HG03064 (cell line): ENCODE data around the gene RAPGEF1.
"Not testable (repeated sequence)": the region's sequence is repeated elsewhere in the genome, so short reads cannot be mapped to it uniquely, and the experiment has no call there.

Experiments used
- ATAC-seq: cut with Tn5 transposase; IDR thresholded peaks from one replicate; pipeline ENCODE4 v1.9.1; 2021; ENCODE audit warnings: low read depth; ENCODE audit not compliant: unreplicated experiment

RAPGEF1 gene

GRCh38 chr9:131692612-131693562 lies 47.0 kb downstream of the RAPGEF1 start:
- no peak for ATAC-seq

GRCh38 chr9:131691969-131692611 lies 47.8 kb downstream of the RAPGEF1 start:
- no peak for ATAC-seq

- ATAC-seq = no peak
These were observed 48.8 kb downstream of the RAPGEF1 start for GRCh38 chr9:131690941-131691573.

- ATAC-seq = no peak
These were observed 49.4 kb downstream of the RAPGEF1 start for GRCh38 chr9:131690462-131690861.

- no peak for ATAC-seq
These were observed 51.5 kb downstream of the RAPGEF1 start for GRCh38 chr9:131688377-131688776.

- ATAC-seq = no peak
These were observed 53.8 kb downstream of the RAPGEF1 start for GRCh38 chr9:131685753-131686706.

GRCh38 chr9:131683094-131683493 lies 56.8 kb downstream of the RAPGEF1 start:
- not testable (repeated sequence) for ATAC-seq

- no peak for ATAC-seq
These were observed 57.6 kb downstream of the RAPGEF1 start for GRCh38 chr9:131682261-131682660.

GRCh38 chr9:131681826-131682225 lies 58.0 kb downstream of the RAPGEF1 start:
- not testable (repeated sequence) for ATAC-seq

GRCh38 chr9:131681108-131681507 lies 58.8 kb downstream of the RAPGEF1 start:
- not testable (repeated sequence) for ATAC-seq

GRCh38 chr9:131679261-131680020 lies 60.4 kb downstream of the RAPGEF1 start:
- no peak for ATAC-seq

- peak; percentile 62 for ATAC-seq
These were observed 61.3 kb downstream of the RAPGEF1 start for GRCh38 chr9:131678499-131679111.

GRCh38 chr9:131677444-131678180 lies 62.3 kb downstream of the RAPGEF1 start:
- ATAC-seq = no peak

- ATAC-seq = no peak
These were observed 62.8 kb downstream of the RAPGEF1 start for GRCh38 chr9:131677049-131677443.

- no peak for ATAC-seq
These were observed 63.4 kb downstream of the RAPGEF1 start for GRCh38 chr9:131676431-131676972.

GRCh38 chr9:131675437-131676022 lies 64.3 kb downstream of the RAPGEF1 start:
- ATAC-seq = no peak
